NCI-H748 (cell line): ENCODE data around the gene RGL3.
"Not testable (repeated sequence)": the region's sequence is repeated elsewhere in the genome, so short reads cannot be mapped to it uniquely, and the experiment has no call there.

Experiments used
- DNase-seq: peaks from one replicate; lab custom pipeline; 2025; ENCODE audit not compliant: unreplicated experiment; lab: John Stamatoyannopoulos, UW

The RGL3 gene

DNA sequence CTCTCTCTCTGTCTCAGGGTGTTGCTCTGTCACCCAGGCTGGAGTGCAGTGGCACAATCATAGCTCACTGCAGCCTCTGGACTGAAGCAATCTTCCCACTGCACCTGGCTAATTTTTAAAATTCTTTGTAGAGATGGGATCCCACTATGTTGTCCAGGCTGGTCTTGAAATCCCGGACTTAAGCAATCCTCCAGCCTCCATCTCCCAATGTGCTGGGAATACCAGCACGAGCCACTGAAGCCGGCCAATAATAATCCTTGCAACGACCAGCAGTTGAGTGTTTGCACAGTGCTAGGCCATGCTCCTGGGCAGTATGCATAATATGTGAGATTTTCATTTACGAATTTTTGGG is 34.4 kb downstream of the RGL3 start:
- DNase-seq = no peak

- DNase-seq = no peak
These were observed 35.4 kb downstream of the RGL3 start for GRCh38 chr19:11383706-11384048.

GRCh38 chr19:11382898-11383705 is 36.0 kb downstream of the RGL3 start:
- DNase-seq = peak; percentile 63

DNA sequence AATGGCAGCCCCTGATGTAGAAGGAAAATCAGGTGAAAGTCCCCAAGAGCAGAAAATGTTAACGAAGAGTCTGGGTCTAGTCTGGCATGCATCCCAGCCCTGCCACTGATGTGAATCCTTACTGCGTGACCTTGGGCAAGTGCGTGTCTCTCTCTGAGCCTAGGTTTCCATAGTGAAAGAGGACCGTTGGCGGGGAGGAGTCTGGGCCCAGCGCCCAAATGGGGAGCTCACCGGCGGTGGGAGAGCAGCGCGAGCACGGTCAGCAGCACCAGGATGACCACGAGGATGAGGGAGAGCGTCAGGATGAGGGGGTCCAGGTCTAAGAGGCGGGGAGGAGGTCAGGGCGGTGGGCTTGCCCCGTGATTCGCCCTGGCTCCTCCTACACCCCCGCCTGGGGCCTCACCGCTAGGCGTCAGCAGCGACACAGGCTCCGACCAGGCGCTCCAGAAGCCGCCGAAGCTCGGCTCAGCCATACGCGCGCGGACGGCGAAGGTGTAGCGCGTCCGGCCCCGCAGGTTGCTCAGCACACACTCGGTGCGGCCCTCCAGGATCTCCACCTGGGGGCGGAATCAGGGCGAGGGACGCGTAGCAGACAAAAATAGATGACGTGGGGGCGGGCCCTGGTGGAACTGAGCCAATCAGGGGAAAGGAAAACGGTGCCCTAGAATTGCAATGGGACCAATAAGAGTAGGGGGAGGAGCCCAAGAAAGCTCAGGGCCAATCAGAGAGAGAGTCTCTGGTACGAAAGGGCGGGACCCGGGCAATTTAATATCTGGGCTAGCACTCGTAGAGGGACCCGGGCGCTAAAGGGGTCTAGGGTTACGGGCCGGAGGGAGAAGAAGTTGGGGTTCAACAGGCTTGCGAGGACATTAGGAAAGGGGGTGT is 38.2 kb downstream of the RGL3 start:
- peak; percentile 97 for DNase-seq

DNA sequence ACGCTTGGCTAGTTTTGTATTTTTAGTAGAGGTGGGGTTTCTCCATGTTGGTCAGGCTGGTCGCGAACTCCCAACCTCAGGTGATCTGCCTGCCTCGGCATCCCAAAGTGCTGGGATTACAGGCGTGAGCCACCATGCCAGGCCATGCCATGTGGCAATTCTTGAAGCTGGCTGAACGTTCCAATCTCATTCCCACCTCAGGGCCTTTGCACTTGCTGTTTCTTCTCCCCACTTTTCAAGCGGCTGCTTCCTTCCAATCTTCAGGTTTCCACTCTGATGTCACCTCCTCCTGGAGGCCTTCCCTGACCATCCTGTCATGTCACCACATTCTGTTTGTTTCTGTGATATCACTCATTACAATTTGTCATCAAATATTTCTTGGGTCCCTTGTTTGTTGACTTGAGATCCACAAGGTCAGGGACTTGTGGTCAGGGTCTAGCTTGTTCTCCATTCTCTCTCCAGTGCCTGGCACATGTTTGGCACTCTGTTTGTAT is 39.2 kb downstream of the RGL3 start:
- no peak for DNase-seq

- not testable (repeated sequence) for DNase-seq
These were observed 39.8 kb downstream of the RGL3 start for GRCh38 chr19:11379269-11379845.

DNA sequence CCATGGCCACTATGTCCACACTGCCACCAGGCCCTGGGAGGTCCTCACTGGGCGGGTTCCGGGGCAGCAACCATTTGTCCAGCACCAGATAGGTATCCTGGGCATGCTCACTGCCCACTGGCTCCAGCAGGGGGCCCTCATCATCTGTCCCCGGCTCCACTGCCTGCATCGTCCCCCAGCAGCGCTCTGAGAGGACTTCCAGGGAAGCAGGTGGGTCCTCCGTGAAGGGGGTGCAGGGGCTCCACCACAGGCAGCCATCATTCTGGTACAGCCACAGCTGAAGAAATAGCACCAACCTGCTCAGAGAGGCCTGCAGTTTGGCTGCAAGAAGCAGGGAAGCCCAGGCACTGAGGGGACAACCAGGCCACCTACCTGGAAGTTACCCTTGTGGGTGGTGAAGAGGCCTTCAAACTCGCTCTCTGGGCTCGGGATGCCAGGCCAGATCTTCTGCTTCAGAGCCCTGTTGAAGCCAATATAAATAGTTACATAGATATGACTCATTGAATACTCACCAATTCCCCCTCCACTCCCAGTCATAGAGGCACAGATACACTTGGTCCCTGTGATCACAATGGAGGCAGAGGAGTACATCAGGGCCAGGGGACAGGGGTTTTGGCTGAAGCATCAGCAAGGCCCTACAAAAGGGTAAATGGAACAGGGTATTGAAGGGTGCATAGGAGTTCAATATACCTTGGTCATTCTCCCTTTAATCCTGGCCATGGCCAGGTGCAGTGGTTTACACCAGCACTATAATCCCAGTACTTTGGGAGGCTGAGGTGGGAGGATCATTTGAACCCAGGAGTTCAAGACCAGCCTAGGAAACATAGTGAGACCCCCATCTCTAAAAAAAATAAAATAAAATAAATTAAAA is 40.6 kb downstream of the RGL3 start:
- DNase-seq = peak; percentile 52

DNA sequence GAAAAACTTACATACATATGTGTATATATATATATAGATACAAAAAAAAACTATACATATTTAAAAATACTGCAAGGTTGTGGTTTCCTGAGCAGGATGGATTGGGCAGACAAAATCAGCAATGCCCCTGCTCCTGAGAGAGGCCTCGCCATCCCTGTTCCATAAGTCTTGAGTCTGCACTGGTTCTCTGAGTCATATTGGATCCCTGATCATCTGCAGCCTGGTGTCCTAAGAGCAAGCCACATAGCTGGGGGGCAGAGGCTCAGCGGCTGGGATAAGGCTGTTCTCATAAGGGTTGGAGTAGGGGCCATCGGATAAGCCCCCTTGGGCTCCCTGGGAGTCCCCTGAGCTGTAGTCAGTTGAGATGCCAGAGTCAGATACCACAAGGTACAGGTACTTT is 41.4 kb downstream of the RGL3 start:
- DNase-seq = no peak

DNA sequence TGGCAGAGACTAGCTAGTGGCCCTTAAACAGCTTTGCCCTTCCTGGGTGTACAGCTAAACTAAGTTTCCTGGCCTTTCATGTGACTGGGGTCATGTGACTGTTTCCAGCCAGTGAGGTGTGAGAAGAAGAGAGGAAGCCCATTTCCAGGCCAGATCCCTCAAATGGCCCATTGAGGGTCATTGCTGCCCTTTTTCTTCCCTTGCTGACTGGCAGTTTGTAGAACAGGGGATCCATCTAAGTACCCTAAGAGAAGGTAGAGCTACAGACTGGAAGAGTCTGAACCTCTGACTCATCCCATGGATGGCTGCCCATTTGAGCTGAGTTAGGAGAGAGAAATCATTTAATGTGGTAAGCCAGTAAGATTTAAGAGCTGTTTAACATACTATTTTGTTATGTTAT is 41.9 kb downstream of the RGL3 start:
- DNase-seq = no peak

DNA sequence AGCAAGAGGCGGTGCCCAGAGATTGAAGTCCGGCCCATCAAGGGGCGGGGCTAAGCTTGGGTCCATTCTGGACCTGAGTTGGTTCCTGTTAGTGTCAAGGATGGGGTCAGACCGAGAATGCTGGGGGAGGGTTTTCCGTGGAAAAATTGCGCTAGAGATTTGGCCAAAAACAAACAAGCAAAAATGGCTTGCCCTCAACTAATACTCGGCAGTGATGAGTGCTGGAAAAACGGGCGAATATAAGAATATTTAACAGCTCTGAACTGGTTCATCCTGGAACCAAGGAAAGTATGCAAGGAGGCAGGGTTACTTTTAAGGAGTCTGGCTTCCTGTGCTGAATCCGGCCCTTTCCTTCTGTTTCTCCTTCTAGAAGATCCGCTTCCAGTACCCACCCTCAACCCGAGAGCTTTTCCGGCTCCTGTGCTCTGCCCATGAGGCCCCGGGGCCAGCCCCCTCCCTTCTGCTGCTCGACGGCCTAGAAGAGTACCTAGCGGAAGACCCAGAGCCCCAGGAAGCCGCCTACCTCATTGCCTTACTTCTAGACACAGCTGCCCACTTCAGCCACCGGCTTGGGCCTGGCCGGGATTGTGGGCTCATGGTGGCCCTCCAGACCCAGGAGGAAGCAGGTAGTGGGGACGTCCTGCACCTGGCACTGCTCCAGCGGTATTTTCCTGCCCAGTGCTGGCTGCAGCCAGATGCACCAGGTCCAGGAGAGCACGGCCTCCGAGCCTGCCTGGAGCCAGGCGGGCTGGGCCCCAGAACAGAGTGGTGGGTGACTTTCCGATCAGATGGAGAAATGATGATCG is 43.8 kb downstream of the RGL3 start:
- DNase-seq = peak; percentile 32

GRCh38 chr19:11374433-11375142 is 44.5 kb downstream of the RGL3 start, which contains the start of gene SWSAP1:
SWSAP1 (plus strand) TSS chr19:11374666; CDS start chr19:11374681, 15 bp downstream.
- peak; percentile 98 for DNase-seq

- peak; percentile 54 for DNase-seq
These were observed 45.2 kb downstream of the RGL3 start for GRCh38 chr19:11373885-11374432.

GRCh38 chr19:11373166-11373884 is 45.8 kb downstream of the RGL3 start:
- DNase-seq = peak; percentile 93

- no peak for DNase-seq
These were observed 48.4 kb downstream of the RGL3 start for GRCh38 chr19:11370744-11371143.

DNA sequence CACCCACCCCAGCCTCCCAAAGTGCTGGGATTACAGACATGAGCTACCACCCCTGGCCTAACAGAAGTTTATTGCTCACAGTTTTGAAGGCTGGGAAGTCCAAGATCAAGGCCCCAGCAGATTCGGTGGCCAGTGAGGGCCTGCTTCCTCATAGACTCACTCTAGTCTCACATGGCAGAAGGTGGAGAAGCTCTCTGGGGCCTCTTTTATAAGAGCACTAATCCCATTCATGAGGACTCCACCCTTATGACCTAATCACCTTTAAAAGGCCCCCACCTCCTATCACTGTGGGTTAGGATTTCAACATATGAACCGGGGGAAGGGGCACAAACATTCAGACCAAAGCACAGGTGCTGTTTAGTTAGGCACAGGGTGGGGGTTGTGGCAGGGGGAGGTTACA is 51.6 kb downstream of the RGL3 start:
- no peak for DNase-seq

GRCh38 chr19:11365557-11366117 is 53.5 kb downstream of the RGL3 start:
- DNase-seq = no peak

- DNase-seq = no peak
These were observed 54.2 kb downstream of the RGL3 start for GRCh38 chr19:11364935-11365334.

DNA sequence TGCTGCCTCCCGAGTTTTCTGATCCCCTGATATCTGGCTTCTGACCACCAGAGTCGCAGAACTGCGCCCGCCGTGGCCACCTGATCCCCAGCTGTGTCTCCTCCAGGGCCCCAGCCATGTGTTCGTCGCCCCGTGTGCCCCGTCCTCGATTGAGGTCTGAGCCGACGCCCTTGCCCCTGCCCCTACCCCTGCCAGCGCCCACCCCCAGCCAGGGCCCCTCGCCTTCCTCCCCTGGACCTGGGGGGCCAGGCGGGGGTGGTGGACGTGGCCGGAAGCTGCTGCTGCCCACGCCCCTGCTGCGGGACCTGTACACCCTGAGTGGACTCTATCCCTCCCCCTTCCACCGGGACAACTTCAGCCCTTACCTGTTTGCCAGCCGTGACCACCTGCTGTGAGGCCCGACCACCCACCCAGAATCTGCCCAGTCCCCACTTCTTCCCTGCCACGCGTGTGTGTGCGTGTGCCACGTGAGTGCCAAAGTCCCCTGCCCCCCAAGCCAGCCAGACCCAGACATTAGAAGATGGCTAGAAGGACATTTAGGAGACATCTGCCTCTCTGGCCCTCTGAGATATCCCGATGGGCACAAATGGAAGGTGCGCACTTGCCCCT is 54.7 kb downstream of the RGL3 start:
- no peak for DNase-seq
